Skeletal muscle tissue (tissue), 4 donors: ENCODE measurements around the gene ZBTB38. TPM values are rescaled to one million over a fixed set of nuclear protein-coding genes. Genes with fewer than 3 reads are reported as not detected.

Experiments
- H3K27ac ChIP-seq: one replicate; pipeline ENCODE4 v1.7.0; 2013; ENCODE audit warnings: mild to moderate bottlenecking, low read depth, low read length, inconsistent platforms
- H3K27me3 ChIP-seq, 3 donors: one replicate each; pipeline ENCODE4 v1.7.0; 2013; ENCODE audit warnings: low read length in 3 of 3; ENCODE audit not compliant: control insufficient read depth in 3 of 3, insufficient read depth in 3 of 3
- H3K36me3 ChIP-seq, 3 donors: one replicate each; pipeline ENCODE4 v1.7.0; 2013; ENCODE audit warnings: low read length in 3 of 3; ENCODE audit not compliant: control insufficient read depth in 3 of 3, insufficient read depth in 3 of 3
- H3K4me1 ChIP-seq, 3 donors: one replicate each; pipeline ENCODE4 v1.7.0; 2013; ENCODE audit warnings: low read length in 3 of 3, mild to moderate bottlenecking in 3 of 3; ENCODE audit not compliant: control insufficient read depth in 3 of 3, insufficient read depth in 3 of 3
- H3K4me3 ChIP-seq, 3 donors: one replicate each; pipeline ENCODE4 v1.7.0; 2013; ENCODE audit warnings: low read length in 3 of 3
- H3K9ac ChIP-seq, 3 donors: one replicate each; pipeline ENCODE4 v1.7.0; 2013; ENCODE audit warnings: low read length in 3 of 3, mild to moderate bottlenecking in 3 of 3, moderate library complexity in 2 of 3, low read depth in 1 of 3
- H3K9me3 ChIP-seq, 3 donors: one replicate each; pipeline ENCODE4 v1.7.0; 2013; ENCODE audit warnings: low read length in 3 of 3; ENCODE audit not compliant: control insufficient read depth in 3 of 3
- total RNA-seq: library from RNA; depleted of rRNA; stranded (reverse); fragments of >200 nt; gene quantifications from one replicate; pipeline ENCODE4 v1.2.3, GENCODE V29; 2014
- donor health status: Osteomylitis.

Gene ZBTB38
- total RNA-seq, 1 donor from 2014 or later: 29.7 TPM

GRCh38 chr3:141331377-141332318, 36.7 kb upstream of the ZBTB38 start:
- peaks cover 4 to 9% (median 6%) of the 10 kb centered on the region in 3 donors for H3K4me1 ChIP-seq
- no peaks in the 10 kb centered on the region for H3K27me3 ChIP-seq
- H3K9me3 ChIP-seq: no peaks in the 10 kb centered on the region
- no peak overlapping the region for H3K4me3 ChIP-seq
- H3K27ac ChIP-seq: peak overlapping the region; percentile 55
- no peaks in the 10 kb centered on the region for H3K36me3 ChIP-seq
- no peak overlapping the region for H3K9ac ChIP-seq

- Histone ChIP-seq H3K9ac (no peak overlapping the region), H3K9me3 (no peaks in the 10 kb centered on the region), H3K36me3 (no peaks in the 10 kb centered on the region), H3K4me1 (peaks cover 4 to 9% (median 6%) of the 10 kb centered on the region in 3 donors), H3K27me3 (no peaks in the 10 kb centered on the region), H3K27ac (peak overlapping the region; percentile 55), H3K4me3 (no peak overlapping the region)
Observed at GRCh38 chr3:141332416-141332815, 35.9 kb upstream of the ZBTB38 start.

GRCh38 chr3:141333836-141334626, 34.3 kb upstream of the ZBTB38 start:
- no peak overlapping the region for H3K27ac ChIP-seq
- no peaks in the 10 kb centered on the region for H3K36me3 ChIP-seq
- no peaks in the 10 kb centered on the region for H3K9me3 ChIP-seq
- H3K4me1 ChIP-seq: peaks cover 4 to 9% (median 6%) of the 10 kb centered on the region in 3 donors
- H3K27me3 ChIP-seq: no peaks in the 10 kb centered on the region
- H3K9ac ChIP-seq: no peak overlapping the region
- no peak overlapping the region for H3K4me3 ChIP-seq

DNA sequence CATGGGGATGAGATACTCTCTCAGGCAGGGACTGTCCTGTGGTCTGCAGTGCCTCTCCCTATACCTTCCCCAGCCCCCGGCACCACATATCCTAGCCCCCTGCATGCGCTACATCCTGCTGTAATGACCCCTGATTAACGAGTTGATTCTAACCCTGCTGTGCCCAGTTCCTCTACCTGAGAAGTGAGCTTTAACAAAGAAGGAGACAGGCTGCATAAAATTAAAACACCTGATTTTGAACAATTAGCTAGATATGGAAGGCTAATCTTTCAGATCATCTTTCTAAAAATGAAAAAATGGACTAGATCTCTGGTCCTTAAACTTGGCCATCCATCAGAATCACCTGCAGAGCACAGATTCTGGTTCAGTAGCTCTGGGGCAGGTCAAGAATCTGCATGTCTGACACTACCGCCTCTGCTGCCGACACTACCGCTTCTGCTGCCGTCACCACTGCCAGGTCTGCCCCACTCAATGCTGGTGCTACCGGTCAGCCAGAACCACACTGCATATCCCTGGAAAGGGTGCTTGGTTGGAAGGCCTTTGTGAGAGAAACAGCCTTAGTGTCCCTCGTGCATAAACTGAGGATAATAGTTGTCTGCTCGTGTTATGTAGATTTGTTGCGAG, 33.6 kb upstream of the ZBTB38 start:
- Histone ChIP-seq H3K4me3 (no peak overlapping the region), H3K27ac (no peak overlapping the region), H3K4me1 (peaks cover 4 to 9% (median 6%) of the 10 kb centered on the region in 3 donors), H3K27me3 (no peaks in the 10 kb centered on the region), H3K9me3 (no peaks in the 10 kb centered on the region), H3K9ac (no peak overlapping the region), H3K36me3 (no peaks in the 10 kb centered on the region)

DNA sequence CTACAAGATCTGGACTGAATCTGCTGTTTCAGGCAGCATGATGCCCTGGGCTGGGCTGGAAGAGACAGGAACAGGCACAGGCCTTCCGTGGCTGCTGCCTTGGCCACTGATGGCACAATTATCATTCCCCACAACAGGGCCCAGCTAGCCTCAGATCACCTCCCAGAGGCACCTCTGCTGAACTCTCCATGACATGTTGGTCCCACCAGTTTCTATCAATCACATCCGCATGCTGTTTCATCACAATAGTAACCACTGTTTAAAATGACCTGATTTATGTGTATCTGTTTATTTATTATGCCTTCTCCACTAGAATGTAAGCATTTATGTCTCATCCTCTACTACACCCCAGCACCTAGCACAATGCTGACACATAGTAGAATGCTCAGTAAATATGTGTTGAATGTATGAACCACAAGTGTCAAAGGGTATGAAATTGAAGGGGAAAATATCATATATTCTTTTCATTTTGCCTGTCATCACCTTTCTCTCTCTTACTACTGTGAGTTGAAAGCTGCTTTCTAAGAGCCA, 32.7 kb upstream of the ZBTB38 start:
- Histone ChIP-seq H3K4me3 (no peak overlapping the region), H3K9ac (no peak overlapping the region)

GRCh38 chr3:141336672-141337522, 31.4 kb upstream of the ZBTB38 start:
- H3K27me3 ChIP-seq: no peaks in the 10 kb centered on the region
- no peak overlapping the region for H3K27ac ChIP-seq
- no peak overlapping the region for H3K9ac ChIP-seq
- H3K9me3 ChIP-seq: no peaks in the 10 kb centered on the region
- H3K4me1 ChIP-seq: peaks cover 3 to 4% (median 4%) of the 10 kb centered on the region in 3 donors
- no peaks in the 10 kb centered on the region for H3K36me3 ChIP-seq
- no peak overlapping the region for H3K4me3 ChIP-seq

More for the DNA sequence above, 32.7 kb upstream of the ZBTB38 start:
- Histone ChIP-seq H3K27ac (no peak overlapping the region), H3K9me3 (no peaks in the 10 kb centered on the region), H3K27me3 (no peaks in the 10 kb centered on the region), H3K4me1 (peaks cover 4 to 9% (median 6%) of the 10 kb centered on the region in 3 donors), H3K36me3 (no peaks in the 10 kb centered on the region)

GRCh38 chr3:141337523-141337854, 30.8 kb upstream of the ZBTB38 start:
- Histone ChIP-seq H3K9me3 (no peaks in the 10 kb centered on the region), H3K9ac (no peak overlapping the region), H3K4me3 (no peak overlapping the region), H3K36me3 (no peaks in the 10 kb centered on the region), H3K27me3 (no peaks in the 10 kb centered on the region), H3K27ac (no peak overlapping the region), H3K4me1 (peaks cover under 1 to 3% (median 2%) of the 10 kb centered on the region in 3 donors)

- Histone ChIP-seq H3K27me3 (no peaks in the 10 kb centered on the region), H3K4me3 (no peak overlapping the region), H3K9ac (no peak overlapping the region), H3K36me3 (no peaks in the 10 kb centered on the region), H3K4me1 (peaks cover 0 to 3% (median 2%) of the 10 kb centered on the region in 3 donors), H3K9me3 (no peaks in the 10 kb centered on the region), H3K27ac (no peak overlapping the region)
Observed at GRCh38 chr3:141337991-141338390, 30.3 kb upstream of the ZBTB38 start.

GRCh38 chr3:141338881-141339280, 29.4 kb upstream of the ZBTB38 start:
- Histone ChIP-seq H3K9me3 (no peaks in the 10 kb centered on the region), H3K36me3 (no peaks in the 10 kb centered on the region), H3K4me1 (no peaks in the 10 kb centered on the region), H3K4me3 (no peak overlapping the region), H3K27ac (no peak overlapping the region), H3K9ac (no peak overlapping the region), H3K27me3 (no peaks in the 10 kb centered on the region)
